NCI-H1092 (cell line): ENCODE measurements around the gene TNRC18.
"Not testable (repeated sequence)": the region's sequence is repeated elsewhere in the genome, so short reads cannot be mapped to it uniquely, and the experiment has no call there.

ENCODE experiments used
- DNase-seq: peaks from one replicate; lab custom pipeline; 2025; lab: John Stamatoyannopoulos, UW

Gene TNRC18

DNA sequence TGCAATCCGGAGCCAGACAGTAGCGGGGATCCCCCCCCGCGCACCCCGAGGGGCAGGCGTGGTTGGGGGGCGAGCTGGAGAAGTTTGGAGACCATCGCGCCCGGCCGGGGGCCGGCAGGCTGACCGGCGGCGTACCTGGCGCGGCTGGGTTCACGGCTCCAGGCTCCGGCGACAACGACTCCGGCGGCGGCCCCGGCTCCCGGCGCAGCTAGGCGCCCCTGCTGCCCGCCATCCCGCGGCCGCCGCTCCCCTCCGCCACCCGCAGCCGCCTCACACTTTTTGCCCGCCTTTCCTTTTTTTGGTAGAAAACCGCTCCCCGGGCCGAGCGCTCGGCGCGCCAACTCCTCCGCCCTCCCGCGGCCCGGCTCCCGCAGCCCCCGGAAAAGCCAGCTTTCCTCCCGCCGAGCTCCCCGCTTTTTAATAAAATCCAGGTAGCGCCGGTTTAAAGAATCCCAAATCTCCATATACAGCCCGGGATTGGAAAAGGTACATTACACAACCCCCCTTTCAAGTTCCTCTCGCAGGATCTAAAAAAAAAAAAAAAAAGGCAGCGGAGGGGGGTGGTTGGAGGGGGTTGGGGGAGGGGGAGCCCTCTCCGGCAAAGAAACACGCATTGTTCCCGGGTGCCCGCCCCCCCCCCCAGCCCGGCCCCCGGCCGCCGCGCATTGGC is at the start of gene TNRC18:
TNRC18 (minus strand) TSS at position 529 of the 670 bp plus-strand sequence. CDS start 2,588 bp downstream, outside the sequence.
- DNase-seq, result no peak

GRCh38 chr7:5472432-5473315 is 49.0 kb upstream of the TNRC18 start:
- no peak for DNase-seq

DNA sequence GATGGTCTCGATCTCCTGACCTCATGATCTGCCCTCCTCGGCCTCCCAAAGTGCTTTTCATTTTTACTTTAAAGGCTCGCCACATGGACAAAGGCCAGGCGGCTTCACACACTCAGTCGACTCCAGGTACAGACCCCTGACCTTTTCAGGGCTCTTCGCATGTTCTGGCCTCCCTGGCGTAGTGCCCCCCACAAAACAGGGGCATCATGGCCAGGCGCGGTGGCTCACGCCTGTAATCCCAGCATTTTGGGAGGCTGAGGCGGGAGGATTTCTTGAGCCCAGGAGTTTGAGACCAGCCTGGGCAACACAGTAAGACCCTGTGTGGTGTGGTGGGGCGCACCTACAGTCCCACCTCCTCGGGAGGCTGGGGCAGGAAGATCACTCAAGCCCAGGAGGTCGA is 48.0 kb upstream of the TNRC18 start:
- not testable (repeated sequence) for DNase-seq

- DNase-seq, result peak; percentile 73
Measured at GRCh38 chr7:5470816-5471215, 47.2 kb upstream of the TNRC18 start.

DNA sequence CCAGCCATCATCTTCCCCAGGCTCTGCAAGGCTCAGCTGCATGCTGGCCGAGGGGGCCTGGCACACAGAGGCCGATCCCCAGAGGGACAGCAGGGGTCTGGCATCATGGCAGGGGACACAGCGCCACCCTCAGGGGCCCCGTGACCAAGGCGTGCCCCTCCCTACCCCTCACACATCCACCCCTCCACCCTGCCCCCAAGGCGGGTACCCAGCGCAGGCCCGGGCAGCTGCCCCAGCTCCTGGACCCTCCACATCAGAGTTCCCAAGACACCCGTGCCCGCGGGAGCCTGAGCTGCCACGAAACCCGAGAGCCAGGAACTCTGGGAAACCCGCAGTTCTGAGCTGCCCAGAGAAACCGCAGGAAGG is 46.5 kb upstream of the TNRC18 start:
- no peak for DNase-seq

- no peak for DNase-seq
Measured at GRCh38 chr7:5469375-5470166, 45.9 kb upstream of the TNRC18 start.

- DNase-seq, result no peak
Measured at GRCh38 chr7:5467645-5468044, 44.0 kb upstream of the TNRC18 start.

- DNase-seq, result no peak
Measured at GRCh38 chr7:5466551-5466950, 42.9 kb upstream of the TNRC18 start.

DNA sequence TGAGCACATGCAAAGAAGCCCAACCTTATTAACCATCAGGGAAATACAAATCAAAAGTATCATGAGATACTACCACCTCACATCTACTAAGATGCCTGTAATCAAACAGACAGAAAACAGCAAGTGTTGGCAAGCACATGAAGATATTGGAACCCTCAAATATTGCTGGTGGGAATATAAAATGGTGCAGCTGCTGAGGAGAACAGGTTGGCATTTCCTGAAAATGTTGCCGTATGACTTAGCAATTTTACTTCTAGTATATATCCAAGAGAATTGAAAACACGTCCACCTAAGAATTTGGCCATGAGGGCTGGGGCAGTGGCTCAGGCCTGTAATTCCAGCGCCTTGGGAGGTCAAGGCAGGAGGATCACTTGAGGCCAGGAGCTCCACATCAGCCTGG is 39.4 kb upstream of the TNRC18 start:
- DNase-seq, result no peak

DNA sequence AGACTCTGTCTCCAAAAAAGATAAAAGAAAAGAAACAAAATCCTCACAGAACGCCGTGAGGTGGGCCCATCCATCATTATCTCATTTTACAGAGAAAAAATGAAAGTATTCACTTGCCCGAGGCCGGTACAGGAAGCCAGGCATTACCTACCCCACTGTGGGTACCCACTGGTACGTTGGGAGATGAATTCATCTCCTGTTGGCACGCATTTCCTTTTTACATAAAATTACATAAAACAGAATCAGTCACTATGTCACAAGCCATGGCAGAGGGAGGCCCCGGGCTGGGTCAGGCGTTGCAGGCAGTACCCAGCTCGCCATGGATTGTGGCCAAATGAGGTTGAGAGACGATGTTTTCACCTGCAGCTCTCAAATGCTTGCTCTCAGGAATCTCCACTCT is 38.6 kb upstream of the TNRC18 start:
- no peak for DNase-seq

GRCh38 chr7:5458921-5459480 is 35.4 kb upstream of the TNRC18 start:
- no peak for DNase-seq

DNA sequence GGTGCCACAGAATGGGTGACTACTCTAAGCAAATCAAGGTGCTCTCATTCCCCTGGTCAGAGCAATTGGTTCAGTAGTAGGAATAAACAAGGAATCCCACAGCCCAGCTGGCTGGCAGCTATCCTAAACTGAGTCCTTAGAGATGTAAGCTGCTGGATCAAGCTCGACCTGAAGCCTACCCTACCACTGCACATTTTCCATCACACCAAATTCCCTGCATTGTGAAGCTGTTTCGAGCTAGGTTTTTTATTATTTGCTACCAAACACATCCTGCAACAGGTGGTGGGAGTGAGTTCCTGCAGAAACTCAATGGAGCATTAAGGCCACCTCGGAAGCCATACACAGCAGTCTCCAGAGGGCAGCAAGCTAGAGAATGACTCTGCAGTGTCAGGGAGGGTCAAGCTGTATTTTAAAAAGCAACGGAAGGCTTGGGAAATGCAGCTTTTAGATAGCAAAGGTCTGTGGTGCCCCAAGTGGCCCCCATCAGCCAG is 33.7 kb upstream of the TNRC18 start:
- no peak for DNase-seq

- no peak for DNase-seq
Measured at GRCh38 chr7:5456409-5456808, 32.8 kb upstream of the TNRC18 start.

DNA sequence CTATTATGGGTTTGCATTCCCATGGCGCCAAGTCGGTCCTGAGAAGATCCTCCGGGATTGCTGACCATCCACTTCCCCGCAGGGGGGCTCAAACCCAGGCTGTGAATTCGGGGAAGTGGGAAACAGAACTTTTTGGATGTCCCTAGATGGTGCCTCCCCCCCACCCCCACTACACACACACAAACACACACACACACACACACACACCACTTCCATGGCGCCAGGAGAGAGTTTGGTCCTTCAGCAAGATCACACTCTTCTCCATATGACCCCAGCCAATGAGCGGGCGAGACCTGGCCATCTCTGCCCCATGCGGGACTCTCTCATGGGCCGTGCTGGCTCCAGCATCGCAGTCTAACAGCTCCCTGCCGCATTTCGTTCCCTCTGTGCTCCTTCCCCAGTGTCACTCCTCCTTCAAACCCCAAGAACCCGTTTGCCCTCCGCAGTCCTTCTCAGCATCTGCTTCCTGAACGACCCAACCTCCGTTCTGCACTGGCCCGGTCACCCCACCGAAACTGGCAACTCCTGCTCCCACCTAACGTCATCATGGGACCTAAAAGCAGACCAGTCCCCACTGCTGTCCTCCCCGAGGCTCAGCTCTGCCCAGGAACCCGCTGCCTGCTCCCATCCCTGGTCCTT is 32.1 kb upstream of the TNRC18 start:
- no peak for DNase-seq

DNA sequence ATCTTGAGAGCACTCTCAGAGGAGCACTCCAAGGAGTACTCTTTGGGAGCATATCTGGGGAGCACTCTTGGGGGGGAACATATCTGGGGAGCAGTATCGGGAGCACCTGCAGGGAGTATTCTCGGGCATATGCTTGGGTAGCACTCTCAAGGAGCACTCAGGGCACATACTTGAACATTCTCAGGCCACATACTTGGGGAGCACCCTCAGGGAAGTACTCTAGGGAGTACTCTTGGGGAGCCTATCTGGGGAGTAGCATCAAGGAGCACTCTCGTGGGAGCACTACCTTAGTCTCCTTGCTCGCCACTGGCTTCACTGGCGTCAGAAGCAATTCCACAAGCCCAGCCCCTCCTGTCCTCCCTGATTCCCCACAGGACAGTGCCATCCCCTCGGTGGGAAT is 31.5 kb upstream of the TNRC18 start:
- no peak for DNase-seq

DNA sequence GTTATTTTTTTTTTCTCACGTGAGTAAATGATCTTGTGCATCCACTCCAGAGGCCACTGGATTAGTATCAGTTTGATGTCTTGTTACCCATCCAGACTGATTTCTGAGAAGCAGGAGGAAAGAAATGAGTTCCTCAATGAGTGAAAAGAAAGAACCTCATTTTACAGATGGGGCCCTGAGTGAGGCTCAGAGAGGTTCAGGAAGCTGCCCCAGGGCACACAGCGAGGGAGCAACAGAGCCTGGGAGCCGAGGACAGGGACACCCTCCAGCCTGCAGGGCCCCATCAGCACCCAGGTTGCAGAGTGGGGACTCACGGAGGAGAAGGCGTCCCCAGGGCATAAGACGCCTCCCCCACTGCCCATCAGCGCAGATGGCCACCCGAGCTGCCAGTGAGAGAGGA is 30.9 kb upstream of the TNRC18 start:
- DNase-seq, result no peak

GRCh38 chr7:5453566-5454075 is 30.0 kb upstream of the TNRC18 start:
- no peak for DNase-seq

- no peak for DNase-seq
Measured at GRCh38 chr7:5452937-5453540, 29.4 kb upstream of the TNRC18 start.

- DNase-seq, result no peak
Measured at GRCh38 chr7:5452470-5452899, 28.9 kb upstream of the TNRC18 start.

- no peak for DNase-seq
Measured at GRCh38 chr7:5451391-5451790, 27.8 kb upstream of the TNRC18 start.
